ENCODE data around the gene MGLL. TPM values are rescaled to one million over a fixed set of nuclear protein-coding genes. Genes with fewer than 3 reads are reported as not detected.

The MGLL gene
- total and polyA plus RNA-seq, 8 donors: 8.6 to 318 (median 16.0) TPM

GRCh38 chr3:127833281-127834032 is 11.1 kb upstream of the MGLL start:
- no peak overlapping the region for H3K27ac ChIP-seq
- H3K27me3 ChIP-seq: no peaks in the 10 kb centered on the region
- no peak overlapping the region for H3K4me3 ChIP-seq
- intact Hi-C loops (cut with DNase I): no loop called here
- ATAC-seq (no peak), DNase-seq (no peak)
- H3K36me3 ChIP-seq: no peaks in the 10 kb centered on the region
- TF ChIP-seq, protein P1, sequence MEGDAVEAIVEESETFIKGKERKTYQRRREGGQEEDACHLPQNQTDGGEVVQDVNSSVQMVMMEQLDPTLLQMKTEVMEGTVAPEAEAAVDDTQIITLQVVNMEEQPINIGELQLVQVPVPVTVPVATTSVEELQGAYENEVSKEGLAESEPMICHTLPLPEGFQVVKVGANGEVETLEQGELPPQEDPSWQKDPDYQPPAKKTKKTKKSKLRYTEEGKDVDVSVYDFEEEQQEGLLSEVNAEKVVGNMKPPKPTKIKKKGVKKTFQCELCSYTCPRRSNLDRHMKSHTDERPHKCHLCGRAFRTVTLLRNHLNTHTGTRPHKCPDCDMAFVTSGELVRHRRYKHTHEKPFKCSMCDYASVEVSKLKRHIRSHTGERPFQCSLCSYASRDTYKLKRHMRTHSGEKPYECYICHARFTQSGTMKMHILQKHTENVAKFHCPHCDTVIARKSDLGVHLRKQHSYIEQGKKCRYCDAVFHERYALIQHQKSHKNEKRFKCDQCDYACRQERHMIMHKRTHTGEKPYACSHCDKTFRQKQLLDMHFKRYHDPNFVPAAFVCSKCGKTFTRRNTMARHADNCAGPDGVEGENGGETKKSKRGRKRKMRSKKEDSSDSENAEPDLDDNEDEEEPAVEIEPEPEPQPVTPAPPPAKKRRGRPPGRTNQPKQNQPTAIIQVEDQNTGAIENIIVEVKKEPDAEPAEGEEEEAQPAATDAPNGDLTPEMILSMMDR (IDR thresholded peaks at IDR 0.05): no peak
- H3K4me1 ChIP-seq: no peaks in the 10 kb centered on the region
- peaks cover 0 to 17% of the 10 kb centered on the region in 2 donors for H3K9me3 ChIP-seq

GRCh38 chr3:127831723-127832172 is 9.4 kb upstream of the MGLL start:
- Histone ChIP-seq H3K4me1 (no peaks in the 10 kb centered on the region), H3K36me3 (no peaks in the 10 kb centered on the region), H3K4me3 (no peak overlapping the region), H3K27me3 (no peaks in the 10 kb centered on the region), H3K9me3 (peaks cover 0 to 24% of the 10 kb centered on the region in 2 donors), H3K27ac (no peak overlapping the region)
- intact Hi-C loops (cut with DNase I): no loop called here
- DNase-seq (peak in 2 of 4 donors; percentile 53 to 91), ATAC-seq (peak; percentile 92)
- TF ChIP-seq, protein P1 (IDR thresholded peaks at IDR 0.05): peak; percentile 59 to 87

- Histone ChIP-seq H3K27ac (no peak overlapping the region), H3K4me3 (no peak overlapping the region), H3K9me3 (peaks cover 0 to 24% of the 10 kb centered on the region in 2 donors), H3K36me3 (no peaks in the 10 kb centered on the region), H3K27me3 (no peaks in the 10 kb centered on the region), H3K4me1 (no peaks in the 10 kb centered on the region)
- intact Hi-C loops (cut with DNase I): loop anchor here in 1 of 2 donors (10.0 kb wide), 1 partner anchor 135 kb away; no protein-coding TSS in a partner anchor
- no peak for DNase-seq
- TF ChIP-seq, protein P1 (IDR thresholded peaks at IDR 0.05): no peak
- no peak for ATAC-seq
These were observed 7.2 kb upstream of the MGLL start for GRCh38 chr3:127829537-127829936.

DNA sequence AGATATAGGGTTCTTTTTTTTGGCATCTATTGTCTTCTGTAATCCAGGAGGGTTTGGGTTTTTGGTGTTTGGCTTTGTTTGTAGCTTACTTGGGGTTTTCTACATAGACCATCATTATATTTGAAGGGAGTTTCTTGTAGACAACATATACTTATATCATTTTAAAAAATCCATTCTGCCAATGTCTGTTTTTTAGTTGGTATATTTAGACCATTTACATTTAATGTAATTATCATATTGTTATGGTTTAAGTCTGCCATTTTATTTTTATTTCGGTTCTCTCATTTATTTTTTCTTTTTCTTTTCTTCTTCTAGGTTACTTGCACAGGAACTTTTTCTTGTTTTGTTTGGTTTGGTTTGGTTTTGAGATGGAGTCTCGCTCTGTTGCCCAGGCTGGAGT is 5.5 kb upstream of the MGLL start:
- Histone ChIP-seq H3K27ac (no peak overlapping the region), H3K36me3 (no peaks in the 10 kb centered on the region), H3K4me3 (no peak overlapping the region), H3K4me1 (peaks cover 0 to 3% of the 10 kb centered on the region in 2 donors), H3K9me3 (peaks cover 0 to 24% of the 10 kb centered on the region in 2 donors), H3K27me3 (no peaks in the 10 kb centered on the region)
- TF ChIP-seq, protein P1 (IDR thresholded peaks at IDR 0.05): no peak
- ATAC-seq: no peak
- DNase-seq: no peak
- intact Hi-C loops (cut with DNase I): loop anchor here in 1 of 2 donors (10.0 kb wide), 1 partner anchor 133 kb away; no protein-coding TSS in a partner anchor

DNA sequence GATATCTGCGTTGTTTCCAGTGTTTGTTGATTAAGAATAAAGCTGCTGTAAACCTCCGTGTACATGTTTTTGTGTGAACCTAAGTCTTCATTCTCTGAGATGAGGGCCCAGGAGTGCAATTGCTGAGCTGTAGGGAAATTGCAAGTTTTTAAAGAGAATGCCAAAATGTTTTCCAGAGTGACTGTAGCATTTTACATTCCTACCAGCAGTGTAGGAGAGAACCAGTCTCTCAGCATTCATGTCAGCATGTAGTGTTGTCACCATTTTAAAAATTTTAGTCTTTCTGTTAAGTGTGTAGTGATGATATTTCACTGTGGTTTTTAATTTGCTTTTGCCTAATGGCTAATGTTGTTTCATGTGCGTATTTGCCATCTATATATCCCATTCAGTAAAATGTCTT is 3.4 kb upstream of the MGLL start:
- ATAC-seq (no peak), DNase-seq (no peak)
- peaks cover 5 to 20% of the 10 kb centered on the region in 2 donors for H3K4me1 ChIP-seq
- TF ChIP-seq, protein P1 (IDR thresholded peaks at IDR 0.05): no peak
- H3K27ac ChIP-seq: no peak overlapping the region
- H3K27me3 ChIP-seq: no peaks in the 10 kb centered on the region
- H3K4me3 ChIP-seq: no peak overlapping the region
- intact Hi-C loops (cut with DNase I): loop anchor here in 1 of 2 donors (10.0 kb wide), 1 partner anchor 131 kb away; no protein-coding TSS in a partner anchor
- H3K9me3 ChIP-seq: peaks cover 0 to 24% of the 10 kb centered on the region in 2 donors
- no peaks in the 10 kb centered on the region for H3K36me3 ChIP-seq
